IMR-90 (cell line): ENCODE results near the gene GALNT9. TPM values are rescaled to one million over a fixed set of nuclear protein-coding genes. Genes with fewer than 3 reads are reported as not detected.
A peak's percentile ranks its signal among the peaks of the same experiment; 100 is the strongest.

Experiments
- ATAC-seq: fragments of 200-7000 bp; cut with Tn5 transposase; 2 replicates; pipeline ENCODE4 v1.9.1; 2020; ENCODE audit warnings: low read depth, mild to moderate bottlenecking, moderate library complexity
- BruUV-seq: library from RNA; stranded (reverse); fragments of 400-500 nt; replicated peaks from 2 replicates; lab custom pipeline; 2021; lab: Mats Ljungman, UMichigan
- CTCF ChIA-PET: fragments of 300-600 bp; formaldehyde crosslinking; extraction: SDS; loops from one replicate; lab custom pipeline; 2021; ENCODE audit warnings: antibody characterized with exemption; lab: Yijun Ruan, JAX
- POLR2A ChIA-PET: fragments of 300-600 bp; sonication (Branson Sonifier 250); formaldehyde crosslinking; loops from one replicate; lab custom pipeline; 2022; ENCODE audit warnings: antibody characterized with exemption; ENCODE audit not compliant: unreplicated experiment; lab: Charles Lee
- DNase-seq: peaks from one replicate; pipeline ENCODE4 v3.0.0; 2013
- H2AFZ ChIP-seq: replicated peaks from 2 replicates; pipeline ENCODE3; 2013; ENCODE audit warnings: low read length, mild to moderate bottlenecking; ENCODE audit not compliant: poor library complexity
- H2AK5ac ChIP-seq: 2 replicates; pipeline ENCODE4 v1.6.1; 2013; ENCODE audit warnings: low read depth, low read length, inconsistent platforms
- H2AK9ac ChIP-seq: replicated peaks from 2 replicates; pipeline ENCODE3; 2013; ENCODE audit warnings: mild to moderate bottlenecking, low read depth, low read length, moderate library complexity; ENCODE audit not compliant: poor library complexity
- H2BK120ac ChIP-seq: 2 replicates; pipeline ENCODE4 v1.6.1; 2013; ENCODE audit warnings: low read depth, low read length, inconsistent platforms
- H2BK15ac ChIP-seq: 3 replicates; pipeline ENCODE4 v1.6.1; 2013; ENCODE audit warnings: low read depth, low read length, inconsistent platforms
- H2BK20ac ChIP-seq: 2 replicates; pipeline ENCODE4 v1.6.1; 2013; ENCODE audit warnings: low read depth, mild to moderate bottlenecking, inconsistent platforms, low read length, moderate library complexity
- H2BK5ac ChIP-seq: 2 replicates; pipeline ENCODE4 v1.6.1; 2013; ENCODE audit warnings: mild to moderate bottlenecking, low read depth, low read length, inconsistent platforms; ENCODE audit not compliant: poor library complexity, severe bottlenecking
- H3K14ac ChIP-seq: replicated peaks from 2 replicates; pipeline ENCODE4 v1.6.1; 2013; ENCODE audit warnings: low read depth, low read length, inconsistent platforms
- H3K18ac ChIP-seq: 2 replicates; pipeline ENCODE4 v1.6.1; 2013; ENCODE audit warnings: low read depth, low read length, control low read depth
- H3K23ac ChIP-seq: 2 replicates; pipeline ENCODE4 v1.6.1; 2013; ENCODE audit warnings: low read depth, low read length, inconsistent platforms
- H3K27ac ChIP-seq: 2 replicates; pipeline ENCODE4 v1.5.1; 2013; ENCODE audit warnings: mild to moderate bottlenecking, control low read depth, low read length; ENCODE audit not compliant: insufficient read depth
- H3K27me3 ChIP-seq: 2 replicates; pipeline ENCODE4 v1.6.1; 2013; ENCODE audit warnings: low read length; ENCODE audit not compliant: control insufficient read depth, insufficient read depth
- H3K36me3 ChIP-seq: 2 replicates; pipeline ENCODE4 v1.6.1; 2013; ENCODE audit warnings: low read length, mixed read lengths; ENCODE audit not compliant: control insufficient read depth, insufficient read depth
- H3K4ac ChIP-seq: 2 replicates; pipeline ENCODE4 v1.6.1; 2013; ENCODE audit warnings: low read depth, low read length, inconsistent platforms
- H3K4me1 ChIP-seq: 2 replicates; pipeline ENCODE4 v1.6.1; 2013; ENCODE audit warnings: low read length, mixed read lengths; ENCODE audit not compliant: control insufficient read depth, insufficient read depth
- H3K4me2 ChIP-seq: 2 replicates; pipeline ENCODE4 v1.6.1; 2013; ENCODE audit warnings: low read depth, mild to moderate bottlenecking, control low read depth, low read length, moderate library complexity
- H3K4me3 ChIP-seq: 2 replicates; pipeline ENCODE4 v1.5.1; 2013; ENCODE audit warnings: low read depth, mild to moderate bottlenecking, control low read depth, low read length, moderate library complexity; ENCODE audit not compliant: insufficient read depth
- H3K56ac ChIP-seq: 2 replicates; pipeline ENCODE4 v1.6.1; 2013; ENCODE audit warnings: low read length, inconsistent platforms; ENCODE audit not compliant: insufficient read depth; ENCODE audit errors: extremely low read depth
- H3K79me1 ChIP-seq, 2 experiments: 2 replicates each; pipeline ENCODE4 v1.6.1; 2013; ENCODE audit warnings: low read length in 2 of 2, inconsistent platforms in 1 of 2, low read depth in 1 of 2
- H3K9ac ChIP-seq: 2 replicates; pipeline ENCODE4 v1.6.1; 2013; ENCODE audit warnings: low read depth, low read length, control low read depth
- H3K9me1 ChIP-seq: 2 replicates; pipeline ENCODE4 v1.6.1; 2013; ENCODE audit warnings: low read length, inconsistent platforms; ENCODE audit not compliant: insufficient read depth
- H3K9me3 ChIP-seq: 2 replicates; pipeline ENCODE4 v1.6.1; 2013; ENCODE audit warnings: low read length; ENCODE audit not compliant: control insufficient read depth, insufficient read depth
- H4K20me1 ChIP-seq: 2 replicates; pipeline ENCODE4 v1.6.1; 2013; ENCODE audit warnings: low read length, inconsistent platforms; ENCODE audit not compliant: insufficient read depth
- H4K5ac ChIP-seq: 2 replicates; pipeline ENCODE4 v1.6.1; 2013; ENCODE audit warnings: mild to moderate bottlenecking, low read depth, low read length, control low read depth
- H4K8ac ChIP-seq, 2 experiments: 2 replicates each; pipeline ENCODE4 v1.6.1; 2013; ENCODE audit warnings: low read depth in 2 of 2, low read length in 2 of 2, control low read depth in 1 of 2, inconsistent platforms in 1 of 2
- H4K91ac ChIP-seq: 2 replicates; pipeline ENCODE4 v1.6.1; 2013; ENCODE audit warnings: low read depth, low read length, inconsistent platforms; ENCODE audit not compliant: insufficient read depth
- BHLHE40 ChIP-seq: fragments of 150-350 bp; IDR thresholded peaks from 2 replicates; pipeline ENCODE4 v1.6.1; 2016; ENCODE audit warnings: mild to moderate bottlenecking, low read depth, low read length
- CEBPB ChIP-seq: IDR thresholded peaks from 2 replicates; pipeline ENCODE4 v1.6.1; 2012; ENCODE audit warnings: low read depth, low read length, improper control_type of control experiment
- CHD1 ChIP-seq: IDR thresholded peaks from 2 replicates; pipeline ENCODE4 v1.6.1; 2012; ENCODE audit warnings: low read depth, low read length, improper control_type of control experiment
- ELK1 ChIP-seq: fragments of 150-350 bp; IDR thresholded peaks from 2 replicates; pipeline ENCODE4 v1.6.1; 2016; ENCODE audit warnings: low read depth, mild to moderate bottlenecking, low read length, moderate library complexity, borderline replicate concordance
- FOS ChIP-seq: fragments of 150-350 bp; IDR thresholded peaks from 2 replicates; pipeline ENCODE4 v1.6.1; 2016; ENCODE audit warnings: low read depth, low read length
- MAZ ChIP-seq: IDR thresholded peaks from 2 replicates; pipeline ENCODE4 v1.6.1; 2012; ENCODE audit warnings: low read depth, mild to moderate bottlenecking, low read length, improper control_type of control experiment, moderate library complexity, borderline replicate concordance
- MXI1 ChIP-seq: IDR thresholded peaks from 2 replicates; pipeline ENCODE4 v1.6.1; 2012; ENCODE audit warnings: low read depth, mild to moderate bottlenecking, low read length, moderate library complexity, borderline replicate concordance
- NFE2L2 ChIP-seq: fragments of 150-350 bp; IDR thresholded peaks from 2 replicates; pipeline ENCODE4 v1.6.1; 2016; ENCODE audit warnings: low read depth, mild to moderate bottlenecking, low read length
- POLR2A ChIP-seq: IDR thresholded peaks from 2 replicates; pipeline ENCODE4 v1.6.1; 2012; ENCODE audit warnings: mild to moderate bottlenecking, low read depth, low read length
- RAD21 ChIP-seq: IDR thresholded peaks from 2 replicates; pipeline ENCODE4 v1.6.1; 2012; ENCODE audit warnings: low read length, improper control_type of control experiment
- RCOR1 ChIP-seq: IDR thresholded peaks from 2 replicates; pipeline ENCODE4 v1.6.1; 2012; ENCODE audit warnings: mild to moderate bottlenecking, low read length, improper control_type of control experiment; ENCODE audit not compliant: insufficient replicate concordance
- RFX5 ChIP-seq: IDR thresholded peaks from 2 replicates; pipeline ENCODE4 v1.8.0; 2012; ENCODE audit warnings: low read depth, mild to moderate bottlenecking, low read length, moderate library complexity
- SMC3 ChIP-seq: fragments of 150-350 bp; IDR thresholded peaks from 2 replicates; pipeline ENCODE4 v1.6.1; 2016; ENCODE audit warnings: low read depth, mild to moderate bottlenecking, antibody characterized with exemption, low read length, moderate library complexity
- USF2 ChIP-seq: fragments of 150-350 bp; IDR thresholded peaks from 2 replicates; pipeline ENCODE4 v1.6.1; 2017; ENCODE audit warnings: mild to moderate bottlenecking, antibody characterized with exemption, low read length, low read depth
- WGBS, 2 experiments: methylation state at CpG; one replicate each; pipeline versions ENCODE4 v1.1.5 to v1.1.7; 2013; ENCODE audit warnings: missing lambda C conversion rate in 2 of 2; ENCODE audit not compliant: insufficient read length in 1 of 2; ENCODE audit errors: extremely low coverage in 2 of 2; 5-methylcytosine and 5-hydroxymethylcytosine counted together
- dilution Hi-C: fragments of 300-500 bp; cut with HindIII; formaldehyde crosslinking; loops from one replicate; pipeline ENCODE4 v1.14.3; 2018; ENCODE audit warnings: low sequenced_read_pairs; ENCODE audit not compliant: unreplicated experiment
- in situ Hi-C: fragments of 300-500 bp; cut with MboI; formaldehyde crosslinking; loops from 3 replicates; pipeline ENCODE4 v1.14.3; 2019; ENCODE audit warnings: low sequenced_read_pairs, inconsistent platforms, mixed read lengths
- intact Hi-C: fragments of 100-400 bp; cut with micrococcal nuclease; formaldehyde crosslinking; loops from 2 replicates; pipeline ENCODE4 v1.10.0; 2022
- polyA plus RNA-seq, 3 experiments: library from polyadenylated mRNA; depleted of rRNA; stranded (reverse); fragments of >200 nt; gene quantifications; 2 replicates each; pipeline ENCODE4 v1.2.3, GENCODE V29; 2012; ENCODE audit warnings: low replicate concordance in 1 of 3
- total RNA-seq: library from RNA; depleted of rRNA; stranded (reverse); fragments of >200 nt; gene quantifications from 2 replicates; pipeline ENCODE4 v1.2.3, GENCODE V29; 2012

The GALNT9 gene
- total and polyA plus RNA-seq, 2 of the 4 experiments (the other 2 are of a cell fraction) = under 0.01 to 0.12 TPM

- Histone ChIP-seq H2AK9ac (peak overlapping the region; percentile 24), H3K9ac (no peak overlapping the region), H3K9me3 (no peaks in the 10 kb centered on the region), H4K20me1 (no peaks in the 10 kb centered on the region; the same call in 1 of the 2 replicates), H2BK5ac (no peak overlapping the region), H2AK5ac (no peak overlapping the region), H3K56ac (no peak overlapping the region), H3K27me3 (peaks cover 59% of the 10 kb centered on the region), H2AFZ (no peak overlapping the region), H3K79me1 (no peaks in the 10 kb centered on the region), H3K14ac (no peak overlapping the region), H2BK120ac (no peak overlapping the region), H4K5ac (no peak overlapping the region), H2BK15ac (no peak overlapping the region), H3K4me1 (no peaks in the 10 kb centered on the region), H4K8ac (no peak overlapping the region), H3K9me1 (no peaks in the 10 kb centered on the region), H4K91ac (no peak overlapping the region), H3K18ac (no peak overlapping the region), H3K4ac (no peak overlapping the region), H3K27ac (no peak overlapping the region), H2BK20ac (no peak overlapping the region), H3K36me3 (no peaks in the 10 kb centered on the region), H3K4me2 (no peak overlapping the region), H3K4me3 (no peak overlapping the region), H3K23ac (no peak overlapping the region)
- no peak for TF ChIP-seq FOS
- no peak for TF ChIP-seq RFX5
- no peak for TF ChIP-seq NFE2L2
- TF ChIP-seq CEBPB = no peak
- TF ChIP-seq USF2 = no peak
- TF ChIP-seq ELK1 = no peak
- no peak for TF ChIP-seq BHLHE40
- TF ChIP-seq SMC3 = no peak
- no peak for TF ChIP-seq MAZ
- no peak for TF ChIP-seq RAD21
- no peak for TF ChIP-seq POLR2A
- no peak for TF ChIP-seq CHD1
- TF ChIP-seq MXI1 = no peak
- TF ChIP-seq RCOR1 = no peak
- ATAC-seq (no peak), DNase-seq (no peak)
- intact Hi-C loops = no loop called here
- ChIA-PET CTCF (no interaction called here), POLR2A (no interaction called here)
- BruUV-seq = no TSS peak
- dilution Hi-C loops = no loop called here
- in situ Hi-C loops = no loop called here
- WGBS, 2 experiments = 31% methylated on average over 2 of the region's 25 CpGs; no CpG with 5 or more reads in 1 of the 2 experiments
These were observed 152.4 kb downstream of the GALNT9 start for GRCh38 chr12:132176920-132177551.
